Adipose tissue (tissue), 3 donors: ENCODE results near the gene KCNIP4. TPM values are rescaled to one million over a fixed set of nuclear protein-coding genes. Genes with fewer than 3 reads are reported as not detected.

Source experiments
- H3K27ac ChIP-seq: one replicate; pipeline ENCODE4 v1.5.1; 2013; ENCODE audit warnings: low read depth, low read length
- WGBS, 3 donors: extraction: QIAGEN DNeasy Blood & Tissue Kit; methylation state at CpG; one replicate each; pipeline ENCODE4 v1.1.7; 2013; 5-methylcytosine and 5-hydroxymethylcytosine counted together
- polyA plus RNA-seq, 3 donors: library from polyadenylated mRNA; stranded (reverse); fragments of 200-250 nt; gene quantifications; one replicate each; pipeline ENCODE4 v1.2.3, GENCODE V29; 2013
- donor health status: healthy with polysubstance abuse.
- donor health status: Bipolar disorder and iron deficiency.
- donor health status: healthy.

The KCNIP4 gene
- polyA plus RNA-seq, 3 donors: 0.08 to 0.34 TPM; not detected in 1

DNA sequence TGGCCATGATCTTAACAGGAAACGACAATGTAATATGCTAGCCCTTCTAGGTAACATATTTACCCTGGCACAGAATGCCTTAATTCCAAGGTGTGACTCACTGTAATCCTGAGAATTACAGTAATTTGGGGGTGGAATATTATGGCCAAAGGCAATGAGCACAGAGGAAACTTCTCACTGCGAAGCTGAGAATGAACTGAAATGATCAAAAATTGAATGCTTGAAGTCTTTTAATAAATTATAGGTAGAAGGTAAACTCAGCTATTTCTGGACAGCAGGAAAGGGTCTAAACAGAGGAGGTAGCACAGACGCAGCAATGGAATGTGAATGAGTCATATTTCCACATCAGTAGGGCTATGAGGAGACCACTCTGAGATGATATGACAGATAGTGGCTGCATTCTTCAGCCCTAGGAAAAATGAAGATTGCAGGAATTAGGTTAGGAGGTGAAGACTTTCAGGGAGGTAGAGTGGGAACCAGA, 935.7 kb downstream of the KCNIP4 start:
- H3K27ac ChIP-seq: no peak overlapping the region
- WGBS, 3 donors: 52 to 69% (median 65%) methylated on average over 3 of the region's 3 CpGs

DNA sequence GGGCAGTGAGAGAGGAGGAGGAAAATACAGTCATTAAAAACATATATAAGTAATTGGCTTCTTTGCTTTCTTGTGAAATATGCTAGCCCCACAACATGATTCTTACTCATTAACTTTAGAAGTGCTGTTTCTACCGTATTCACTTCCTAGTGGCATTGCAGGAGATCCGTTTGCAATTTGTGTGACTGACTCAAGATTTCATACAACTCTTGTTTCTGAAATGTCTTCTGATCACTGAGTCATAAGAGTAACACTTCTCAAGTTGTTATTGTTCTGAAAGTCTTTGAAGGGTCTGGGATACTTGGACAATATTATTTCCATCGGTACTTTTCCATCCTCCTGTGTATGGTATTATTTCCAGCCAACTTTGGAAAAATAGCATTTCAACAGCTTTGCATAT, 937.5 kb downstream of the KCNIP4 start:
- 57 to 81% (median 80%) methylated on average over 3 of the region's 3 CpGs for WGBS, 3 donors
- no peak overlapping the region for H3K27ac ChIP-seq

DNA sequence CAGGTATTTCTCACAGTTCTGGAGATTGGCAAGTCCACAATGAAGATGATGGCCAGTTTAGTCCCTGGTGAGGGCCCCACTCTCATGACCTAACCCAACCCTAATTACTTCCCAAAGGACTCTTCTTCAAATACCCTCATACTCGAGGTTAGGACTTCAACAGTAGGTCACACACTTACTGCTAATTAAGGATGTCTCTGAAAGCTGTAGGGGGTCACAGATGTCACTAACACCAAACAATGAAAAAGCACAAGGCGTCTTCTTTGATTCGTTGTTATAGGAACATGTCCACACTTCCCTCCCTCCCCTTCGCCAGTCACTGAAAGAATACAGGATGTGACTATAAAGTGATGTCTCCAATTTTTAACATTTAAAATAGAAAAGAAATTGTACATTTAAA, 938.6 kb downstream of the KCNIP4 start:
- no peak overlapping the region for H3K27ac ChIP-seq
- WGBS, 3 donors: 43 to 49% (median 47%) methylated on average over 4 of the region's 4 CpGs

DNA sequence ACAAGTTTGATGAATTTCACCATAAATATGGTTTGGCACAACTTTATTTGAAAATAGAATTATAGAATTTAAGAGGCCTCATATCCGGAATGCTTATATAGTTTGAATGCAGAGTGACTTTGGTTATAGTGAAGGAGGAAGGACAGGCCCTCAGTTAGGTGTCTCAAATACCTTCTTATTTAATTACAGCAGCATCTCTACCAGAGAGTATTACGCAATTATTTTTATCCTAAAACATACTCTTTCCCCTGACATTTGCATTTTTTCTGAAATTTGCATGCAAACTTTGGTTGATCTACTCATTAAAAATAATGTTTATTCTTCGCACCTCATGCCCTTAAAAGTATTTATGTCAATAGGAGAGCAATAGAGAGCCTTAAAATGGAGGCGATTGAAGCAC, 942.9 kb downstream of the KCNIP4 start:
- 81 to 91% (median 89%) methylated on average over 4 of the region's 4 CpGs for WGBS, 3 donors
- no peak overlapping the region for H3K27ac ChIP-seq

DNA sequence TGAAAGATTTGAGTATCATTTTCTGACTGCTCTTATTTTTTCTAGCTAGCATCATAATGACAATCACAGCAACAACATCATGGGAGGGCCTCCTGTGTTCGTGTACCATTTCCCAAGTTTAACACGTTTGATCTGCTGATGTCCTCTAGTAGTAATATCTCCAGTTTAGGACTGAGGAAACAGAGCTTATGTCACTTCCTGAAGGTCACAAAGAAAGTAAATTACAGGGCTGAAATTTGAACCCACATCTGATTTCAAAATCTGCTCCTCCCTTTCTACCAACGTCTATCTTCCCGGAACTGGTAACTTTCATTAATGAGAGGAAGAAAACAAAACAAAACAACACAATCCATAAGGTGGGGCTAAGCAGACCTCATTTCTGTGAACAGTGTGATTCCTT, 945.6 kb downstream of the KCNIP4 start:
- WGBS, 3 donors: 18 to 32% (median 32%) methylated on average over 4 of the region's 4 CpGs
- no peak overlapping the region for H3K27ac ChIP-seq

DNA sequence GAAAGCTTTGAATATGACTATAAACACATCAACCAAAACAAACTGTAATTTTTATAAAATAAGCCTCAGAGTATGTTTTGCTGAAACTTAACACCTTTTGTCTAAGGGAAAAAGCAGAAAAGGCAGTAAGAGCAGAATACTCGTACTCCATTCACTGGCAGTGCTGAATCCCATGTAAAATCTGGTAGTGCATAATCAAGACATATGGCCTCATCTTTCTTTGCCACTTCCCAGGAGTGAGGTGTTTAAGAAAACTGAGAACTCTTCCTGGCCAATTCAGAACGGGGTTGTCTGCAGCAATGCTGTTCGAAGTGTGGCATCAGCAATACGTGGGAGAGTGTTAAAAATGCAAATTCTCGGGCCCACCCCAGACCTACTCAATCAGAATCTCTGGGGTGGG, 946.3 kb downstream of the KCNIP4 start:
- no peak overlapping the region for H3K27ac ChIP-seq
- WGBS, 3 donors: 53 to 58% (median 55%) methylated on average over 5 of the region's 5 CpGs

DNA sequence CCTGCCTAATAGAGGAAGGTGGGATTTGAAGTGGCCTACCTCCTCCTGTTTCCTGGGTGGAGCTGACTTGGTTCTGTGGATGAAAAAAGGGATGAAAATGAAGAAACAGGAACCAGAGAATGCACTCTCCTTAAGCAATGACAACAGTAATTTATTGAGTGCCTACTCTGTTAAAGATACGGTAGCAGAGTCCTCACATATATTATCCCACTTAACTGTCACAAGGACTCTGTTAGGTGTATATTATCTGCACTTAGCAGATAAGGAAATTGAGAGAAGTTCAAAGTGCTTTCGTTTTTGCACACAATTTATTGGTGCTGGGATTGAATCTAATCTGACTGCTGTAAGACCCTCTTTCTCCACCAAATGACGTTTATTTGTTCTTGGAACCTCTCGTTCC, 947.1 kb downstream of the KCNIP4 start:
- 12 to 13% (median 12%) methylated on average over 4 of the region's 4 CpGs for WGBS, 3 donors
- H3K27ac ChIP-seq: no peak overlapping the region

DNA sequence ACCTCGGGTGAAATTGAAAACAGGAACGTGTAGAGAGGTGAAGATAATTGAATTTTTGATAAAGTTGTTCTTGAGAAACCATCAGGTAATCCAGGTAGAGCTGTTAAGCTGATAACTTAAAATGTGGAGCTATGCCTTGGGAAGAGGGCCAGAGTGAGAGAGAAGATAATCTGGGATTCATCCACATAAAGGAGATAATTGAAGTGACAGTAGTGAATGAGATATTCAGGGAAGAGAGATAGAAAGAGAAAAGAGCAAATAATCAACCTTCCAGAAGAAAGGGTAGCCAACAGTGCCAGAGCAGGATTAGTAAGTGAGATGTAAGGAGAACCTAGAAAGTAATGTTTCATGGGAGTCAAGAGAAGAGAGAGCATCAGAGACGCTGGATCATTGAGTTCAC, 950.7 kb downstream of the KCNIP4 start:
- no peak overlapping the region for H3K27ac ChIP-seq
- WGBS, 3 donors: 52 to 80% (median 76%) methylated on average over 3 of the region's 3 CpGs

DNA sequence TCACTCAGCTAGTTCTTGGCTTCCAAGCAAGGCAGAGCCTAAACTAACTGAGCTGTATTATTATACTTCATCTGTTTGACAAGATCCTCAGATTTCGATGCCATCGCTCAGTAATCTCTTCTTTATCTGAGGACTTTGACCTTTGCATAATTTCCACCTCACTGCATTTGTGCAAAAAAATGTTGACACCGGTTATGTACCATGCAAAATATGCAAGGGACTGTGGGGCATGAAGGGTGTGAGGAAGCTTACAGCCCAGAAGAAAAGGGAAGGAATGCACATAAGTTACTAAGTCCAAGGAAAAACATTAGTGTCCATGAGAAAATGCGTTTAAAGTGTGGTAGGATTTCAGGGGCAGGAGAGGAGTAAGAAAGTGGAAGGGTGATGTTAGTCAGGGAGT, 953.0 kb downstream of the KCNIP4 start:
- WGBS, 3 donors: 34 to 79% (median 75%) methylated on average over 4 of the region's 4 CpGs
- H3K27ac ChIP-seq: no peak overlapping the region

DNA sequence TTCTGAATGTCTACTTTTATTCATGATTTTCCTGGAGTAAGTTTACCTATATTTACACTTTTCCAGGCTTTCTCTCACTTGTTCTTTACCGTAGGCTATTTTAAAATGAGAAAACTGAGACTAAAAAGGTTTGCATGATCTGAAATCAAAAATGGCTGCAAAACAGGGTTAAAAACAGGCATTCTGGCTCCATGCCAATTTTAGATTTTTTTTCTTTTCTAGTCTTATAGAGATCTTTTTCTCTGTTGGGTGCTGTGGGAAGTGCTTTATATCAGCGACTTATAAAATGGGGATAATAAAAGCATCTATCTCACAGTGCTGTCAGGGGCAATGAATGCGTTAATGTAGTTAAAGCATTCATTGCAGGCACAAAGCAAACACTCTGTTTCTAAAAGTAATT, 953.6 kb downstream of the KCNIP4 start:
- WGBS, 3 donors: 71 to 82% (median 81%) methylated on average over 3 of the region's 3 CpGs
- no peak overlapping the region for H3K27ac ChIP-seq

DNA sequence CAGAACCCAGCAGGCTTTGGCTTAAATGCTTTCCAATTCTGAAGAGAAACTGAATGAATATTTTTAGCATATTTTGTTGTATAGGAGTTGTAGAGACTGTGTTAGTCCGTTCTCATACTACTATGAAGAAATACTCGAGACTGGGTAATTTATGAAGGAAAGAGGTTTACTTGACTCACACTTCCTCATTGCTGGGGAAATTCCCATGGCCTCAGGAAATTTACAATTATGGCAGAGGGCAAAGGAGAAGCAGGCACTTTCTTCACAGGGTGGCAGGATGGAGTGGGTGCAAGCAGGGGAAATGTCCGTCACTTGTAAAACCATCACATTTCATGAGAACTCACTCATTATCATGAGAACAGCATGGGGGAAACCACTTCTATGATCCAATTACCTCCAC, 956.6 kb downstream of the KCNIP4 start:
- no peak overlapping the region for H3K27ac ChIP-seq
- WGBS, 3 donors: 50 to 82% (median 63%) methylated on average over 3 of the region's 3 CpGs

DNA sequence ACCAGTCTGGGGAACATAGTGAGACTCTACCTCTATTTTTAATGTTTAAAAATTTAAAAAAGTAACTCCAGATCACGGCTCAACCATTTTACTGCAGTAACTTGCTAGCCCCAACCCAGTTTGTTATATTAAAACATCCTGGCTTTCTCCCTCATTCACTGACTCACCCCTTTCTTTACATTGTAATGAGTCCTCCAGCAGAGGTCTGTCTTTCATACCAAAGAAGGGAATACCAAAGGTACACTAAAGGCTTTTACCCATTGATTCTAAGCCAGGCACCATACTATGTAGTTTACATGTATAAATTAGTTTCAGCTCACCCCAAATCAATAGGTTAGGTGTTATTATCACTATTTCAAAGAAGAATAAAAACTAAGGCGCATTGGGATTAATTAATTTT, 961.4 kb downstream of the KCNIP4 start:
- H3K27ac ChIP-seq: no peak overlapping the region
- WGBS, 3 donors: 63 to 88% (median 84%) methylated on average over 2 of the region's 2 CpGs

DNA sequence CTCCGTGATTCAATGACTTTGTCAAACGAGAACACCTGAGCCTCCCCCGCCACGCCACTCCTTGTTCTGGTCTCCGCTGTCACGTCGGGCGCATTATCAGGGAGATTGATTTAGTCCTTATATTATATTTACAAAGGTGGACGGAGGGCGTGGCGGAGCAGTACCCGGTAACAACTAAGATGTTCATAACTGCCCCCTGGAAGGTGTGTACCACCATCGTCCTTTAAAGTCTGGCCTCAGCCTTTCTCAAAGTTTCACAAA, 964.1 kb downstream of the KCNIP4 start:
- H3K27ac ChIP-seq: no peak overlapping the region
- 18 to 66% (median 50%) methylated on average over 13 of the region's 13 CpGs for WGBS, 3 donors

DNA sequence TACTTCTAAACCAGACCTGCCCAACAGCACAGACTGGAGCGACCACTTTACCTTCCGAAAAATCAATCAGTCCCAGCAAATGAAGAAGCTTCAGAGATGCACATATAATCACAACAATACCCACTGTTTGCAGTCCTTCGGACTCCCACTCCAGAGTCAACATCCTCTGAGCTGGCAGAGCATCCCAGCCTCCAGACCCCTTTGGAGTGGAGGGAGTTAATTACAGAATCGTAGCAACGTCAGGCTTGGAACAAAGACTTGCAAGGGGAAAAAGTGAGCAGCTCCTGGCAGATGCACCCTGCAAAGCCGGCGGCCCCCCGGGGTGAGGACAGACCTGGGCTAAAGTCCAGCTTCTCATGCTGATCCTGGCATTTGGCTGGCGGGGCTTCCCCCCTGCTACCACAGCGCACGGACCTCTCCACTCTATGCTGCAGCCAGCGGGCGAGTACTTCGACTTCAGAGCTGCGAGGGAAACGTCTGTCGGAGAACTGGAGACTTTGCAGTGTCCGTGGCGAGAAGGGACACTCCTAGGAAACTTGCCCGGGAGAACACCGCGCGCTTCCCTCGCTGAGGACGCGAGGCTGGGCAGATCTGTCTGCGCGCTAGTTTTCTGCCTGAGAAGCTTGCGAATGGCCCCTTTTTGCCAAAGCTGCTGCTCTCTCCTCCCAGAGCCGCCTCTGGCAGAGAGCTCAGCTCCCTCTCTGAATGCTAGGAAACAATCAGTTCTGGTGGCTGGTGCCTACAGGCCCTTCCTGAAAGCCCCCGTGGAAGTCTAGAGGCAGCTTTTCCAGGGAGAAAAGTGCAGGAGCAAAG, 964.6 kb downstream of the KCNIP4 start:
- 5 to 9% (median 7%) methylated on average over 31 of the region's 31 CpGs for WGBS, 3 donors
- H3K27ac ChIP-seq: no peak overlapping the region

DNA sequence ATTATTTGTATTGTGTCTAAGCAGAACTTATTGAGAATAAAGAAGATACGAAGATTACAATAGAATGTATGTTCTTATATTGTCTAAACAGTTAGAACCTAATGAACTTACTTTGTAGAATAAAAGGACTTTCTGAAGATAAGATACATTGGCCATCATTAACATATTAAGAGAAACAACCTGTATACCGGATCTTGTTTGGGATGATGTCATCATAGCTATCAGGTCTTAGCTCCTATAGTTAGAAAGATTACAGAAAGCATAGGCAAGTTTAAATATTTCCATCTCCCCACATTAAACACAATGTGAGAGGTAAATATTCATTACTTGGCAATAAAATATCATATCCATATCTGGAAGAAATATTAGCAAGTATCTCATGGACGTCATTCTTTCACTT, 966.0 kb downstream of the KCNIP4 start:
- no peak overlapping the region for H3K27ac ChIP-seq
- WGBS, 3 donors: 61 to 81% (median 77%) methylated on average over 3 of the region's 3 CpGs

DNA sequence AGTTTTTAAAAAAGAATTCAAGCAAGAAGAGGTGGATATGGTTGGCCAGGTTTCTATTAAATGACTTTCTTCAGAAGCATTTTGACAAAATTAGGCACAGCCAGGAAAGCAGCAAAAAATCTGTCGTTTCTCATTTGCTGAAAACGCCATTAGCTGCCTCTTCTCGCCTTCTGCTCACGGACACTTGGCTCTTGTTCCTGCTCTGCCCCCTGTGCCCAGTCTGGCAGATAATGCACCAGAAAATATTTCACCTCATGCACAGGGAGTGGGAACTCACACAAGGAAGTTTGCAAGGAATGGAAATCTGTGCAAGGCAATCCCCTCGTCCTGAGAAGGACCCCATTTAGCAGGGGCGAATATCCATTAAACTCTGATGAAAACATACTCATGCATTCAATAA, 988.3 kb downstream of the KCNIP4 start:
- no peak overlapping the region for H3K27ac ChIP-seq
- WGBS, 3 donors: 40 to 59% (median 52%) methylated on average over 6 of the region's 6 CpGs

DNA sequence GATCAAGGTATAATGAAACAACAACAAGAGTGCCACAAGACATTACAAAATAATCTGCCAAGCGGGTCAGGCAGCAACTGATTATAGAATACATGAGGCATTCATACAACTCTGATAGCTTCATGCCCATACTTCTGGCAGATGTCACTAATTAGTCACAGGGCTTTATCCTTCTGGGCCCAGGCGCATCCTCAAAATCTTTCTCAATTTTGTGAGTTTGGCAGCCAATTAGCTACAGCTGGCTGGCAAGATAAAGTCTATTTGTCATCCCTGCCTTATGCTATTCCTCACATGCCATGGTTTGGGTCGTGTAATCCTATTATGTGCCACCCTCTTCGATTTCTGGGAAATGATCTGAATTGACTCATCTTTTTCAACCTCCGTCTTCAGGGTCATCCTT, 994.0 kb downstream of the KCNIP4 start:
- 70 to 85% (median 79%) methylated on average over 5 of the region's 5 CpGs for WGBS, 3 donors
- no peak overlapping the region for H3K27ac ChIP-seq

DNA sequence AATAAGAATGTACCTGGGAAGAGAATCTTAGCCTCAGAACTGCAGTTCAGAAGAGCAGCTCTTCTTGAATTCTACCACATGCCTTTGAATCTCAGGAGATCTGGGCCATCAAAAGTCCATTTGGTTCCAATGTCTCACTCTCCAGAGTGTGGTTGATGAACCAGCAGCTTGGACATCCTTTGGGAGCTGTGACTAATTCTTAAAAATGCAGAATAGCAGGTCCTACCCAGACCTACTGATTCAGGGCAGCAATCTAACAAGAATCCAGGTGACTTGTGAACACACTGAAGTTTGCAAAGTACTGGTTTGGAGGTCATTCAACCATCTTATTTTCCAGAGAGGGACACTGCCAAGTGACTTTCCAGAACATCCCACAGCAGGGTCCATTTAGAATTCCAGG, 1003.6 kb downstream of the KCNIP4 start:
- no peak overlapping the region for H3K27ac ChIP-seq

DNA sequence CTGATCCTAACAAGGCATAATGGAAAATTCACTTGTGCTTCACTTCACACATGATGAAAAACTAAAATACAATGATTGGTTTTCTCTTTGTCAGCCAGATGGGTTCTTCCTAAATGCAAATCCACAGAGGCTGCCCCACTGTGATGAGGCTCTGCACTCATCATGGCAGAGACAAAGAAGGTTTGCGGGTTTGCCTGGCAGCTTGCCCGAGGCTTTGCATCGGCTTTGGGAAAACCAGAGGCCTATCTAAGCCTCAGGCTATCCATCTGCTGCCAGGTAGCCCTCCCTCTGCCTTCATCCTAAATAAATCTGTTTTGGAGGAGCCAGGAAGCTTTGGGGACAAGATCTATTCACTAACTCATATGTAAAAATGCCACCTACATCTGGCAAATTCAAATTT, 1004.1 kb downstream of the KCNIP4 start:
- no peak overlapping the region for H3K27ac ChIP-seq
- 82 to 92% (median 84%) methylated on average over 3 of the region's 3 CpGs for WGBS, 3 donors

DNA sequence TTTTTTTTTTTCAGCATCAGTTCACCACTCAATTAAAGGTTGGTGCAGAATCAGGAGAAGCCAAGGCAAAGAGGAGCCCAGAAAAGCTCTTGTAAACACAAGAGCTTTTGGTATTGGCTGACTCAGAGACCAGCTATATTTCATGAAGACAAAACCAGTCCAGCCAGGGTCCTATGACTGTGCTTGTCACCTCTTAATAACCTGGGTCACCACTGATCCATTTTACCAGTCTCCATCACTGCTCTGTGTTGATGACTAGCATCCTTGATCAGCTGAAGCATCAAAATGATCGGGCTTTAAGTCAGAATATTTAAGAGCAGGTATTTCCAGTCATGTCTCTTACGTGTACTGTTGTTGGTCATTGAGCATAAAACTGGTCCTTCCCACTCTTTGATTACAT, 1010.4 kb downstream of the KCNIP4 start:
- WGBS, 3 donors: 51 to 91% (median 78%) methylated on average over 2 of the region's 2 CpGs
- H3K27ac ChIP-seq: no peak overlapping the region

DNA sequence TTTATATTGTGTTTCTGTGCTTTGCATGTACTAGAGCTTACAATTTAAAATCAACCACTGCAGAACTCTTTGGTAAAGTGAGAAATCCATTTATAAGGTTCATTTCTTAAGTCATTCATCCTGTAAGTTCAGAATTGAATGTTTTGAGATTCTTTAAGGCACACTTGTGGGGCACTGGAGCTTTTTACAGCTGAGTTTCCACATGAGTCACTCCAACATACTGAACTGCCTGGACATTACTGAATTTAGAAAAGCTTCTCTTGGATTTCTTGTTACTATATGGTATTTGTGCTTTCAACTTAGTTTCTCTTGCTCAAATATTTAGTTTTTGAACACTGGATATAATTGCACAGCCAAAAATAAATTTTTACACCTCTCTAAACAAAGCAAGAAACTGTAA, 1022.0 kb downstream of the KCNIP4 start:
- no peak overlapping the region for H3K27ac ChIP-seq
